HFFc6 (cell line): Measurements from ENCODE around the gene ZNF385A. TPM values are rescaled to one million over a fixed set of nuclear protein-coding genes. Genes with fewer than 3 reads are reported as not detected.

Experiments
- DNase-seq: peaks from one replicate; pipeline ENCODE4 v3.0.0-alpha.2; 2018
- H3K27ac Mint-ChIP-seq: 2 replicates; pipeline ENCODE4 v1.8.0; 2020; ENCODE audit warnings: mild to moderate bottlenecking, mixed read lengths
- H3K27me3 Mint-ChIP-seq: 2 replicates; pipeline ENCODE4 v1.8.0; 2021; ENCODE audit warnings: mild to moderate bottlenecking, moderate library complexity, mixed read lengths; ENCODE audit not compliant: insufficient read depth
- H3K36me3 Mint-ChIP-seq: 2 replicates; pipeline ENCODE4 v1.8.0; 2021; ENCODE audit warnings: low read depth, mixed read lengths
- H3K4me1 Mint-ChIP-seq: 2 replicates; pipeline ENCODE4 v1.8.0; 2020; ENCODE audit warnings: low read depth, mixed read lengths
- H3K4me3 Mint-ChIP-seq: 2 replicates; pipeline ENCODE4 v1.8.0; 2020; ENCODE audit warnings: mild to moderate bottlenecking, moderate library complexity, mixed read lengths
- H3K9me3 Mint-ChIP-seq: 2 replicates; pipeline ENCODE4 v1.8.0; 2020; ENCODE audit warnings: mild to moderate bottlenecking, mixed read lengths
- total RNA-seq, 6 experiments: library from RNA; stranded (reverse); fragmentation: NEBNext Ultra II Directional; extraction: Animal tissue kit (Norgen Biotek cat#: 25700); gene quantifications; 2 replicates in 1 of 6; 3 replicates in 5 of 6; pipeline ENCODE4 v1.2.3, GENCODE V29; 2021
- TF ChIP-seq, protein P1 (sequence below): fragments of 200-600 bp; sonication (generic); IDR thresholded peaks from 2 replicates; pipeline ENCODE4 v1.5.0; 2021; ENCODE audit warnings: antibody characterized with exemption, mild to moderate bottlenecking

Gene ZNF385A
- total RNA-seq, 6 experiments from 2014 or later: 4.0 to 7.4 (median 6.1) TPM

- Mint-ChIP-seq H3K36me3 (peaks cover 21% of the 10 kb centered on the region), H3K4me1 (peaks cover 43% of the 10 kb centered on the region), H3K4me3 (peak overlapping the region; percentile 75; the same call in 1 of the 2 replicates), H3K27me3 (no peaks in the 10 kb centered on the region), H3K9me3 (no peaks in the 10 kb centered on the region), H3K27ac (peak overlapping the region; percentile 96)
- TF ChIP-seq, protein P1, sequence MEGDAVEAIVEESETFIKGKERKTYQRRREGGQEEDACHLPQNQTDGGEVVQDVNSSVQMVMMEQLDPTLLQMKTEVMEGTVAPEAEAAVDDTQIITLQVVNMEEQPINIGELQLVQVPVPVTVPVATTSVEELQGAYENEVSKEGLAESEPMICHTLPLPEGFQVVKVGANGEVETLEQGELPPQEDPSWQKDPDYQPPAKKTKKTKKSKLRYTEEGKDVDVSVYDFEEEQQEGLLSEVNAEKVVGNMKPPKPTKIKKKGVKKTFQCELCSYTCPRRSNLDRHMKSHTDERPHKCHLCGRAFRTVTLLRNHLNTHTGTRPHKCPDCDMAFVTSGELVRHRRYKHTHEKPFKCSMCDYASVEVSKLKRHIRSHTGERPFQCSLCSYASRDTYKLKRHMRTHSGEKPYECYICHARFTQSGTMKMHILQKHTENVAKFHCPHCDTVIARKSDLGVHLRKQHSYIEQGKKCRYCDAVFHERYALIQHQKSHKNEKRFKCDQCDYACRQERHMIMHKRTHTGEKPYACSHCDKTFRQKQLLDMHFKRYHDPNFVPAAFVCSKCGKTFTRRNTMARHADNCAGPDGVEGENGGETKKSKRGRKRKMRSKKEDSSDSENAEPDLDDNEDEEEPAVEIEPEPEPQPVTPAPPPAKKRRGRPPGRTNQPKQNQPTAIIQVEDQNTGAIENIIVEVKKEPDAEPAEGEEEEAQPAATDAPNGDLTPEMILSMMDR: no peak
- peak; percentile 29 for DNase-seq
Observed at GRCh38 chr12:54352891-54353874, 31.4 kb downstream of the ZNF385A start.

DNA sequence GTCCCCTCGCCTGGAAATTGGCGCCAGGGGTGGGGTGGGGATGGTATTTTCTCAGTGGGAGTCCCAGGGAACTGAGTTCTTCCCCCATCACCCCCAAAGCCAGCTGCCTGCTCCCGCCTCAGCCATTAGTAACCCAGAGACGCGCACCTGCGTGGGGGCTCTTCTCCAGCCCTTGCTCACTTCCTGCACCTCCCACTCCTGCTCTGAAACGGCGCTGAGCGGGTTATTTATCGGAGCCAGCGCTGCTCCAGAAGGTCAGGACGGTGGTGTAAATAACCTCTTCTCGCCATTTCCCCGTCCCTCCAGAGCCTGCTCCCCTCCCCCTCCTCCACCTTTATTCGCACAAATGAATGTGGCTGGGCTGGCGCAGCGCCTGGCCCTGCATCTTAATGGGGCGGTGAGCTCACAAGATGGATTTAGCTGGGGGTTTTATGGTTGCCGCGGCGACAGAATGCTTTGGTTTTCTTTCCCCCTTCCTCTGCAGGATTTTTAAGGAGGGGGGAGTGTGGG is 32.5 kb downstream of the ZNF385A start:
- Mint-ChIP-seq H3K9me3 (no peaks in the 10 kb centered on the region), H3K27ac (peak overlapping the region; percentile 96), H3K4me3 (peak overlapping the region; percentile 75), H3K4me1 (peaks cover 43% of the 10 kb centered on the region), H3K36me3 (peaks cover 28% of the 10 kb centered on the region), H3K27me3 (no peaks in the 10 kb centered on the region)
- DNase-seq: peak; percentile 26
- TF ChIP-seq, protein P1: no peak

- no peak overlapping the region for H3K4me3 Mint-ChIP-seq
- peaks cover 32% of the 10 kb centered on the region for H3K36me3 Mint-ChIP-seq
- H3K9me3 Mint-ChIP-seq: no peaks in the 10 kb centered on the region
- peaks cover 43% of the 10 kb centered on the region for H3K4me1 Mint-ChIP-seq
- DNase-seq: no peak
- TF ChIP-seq, protein P1: no peak
- peak overlapping the region; percentile 96 for H3K27ac Mint-ChIP-seq
- H3K27me3 Mint-ChIP-seq: no peaks in the 10 kb centered on the region
Observed at GRCh38 chr12:54351341-54351740, 33.2 kb downstream of the ZNF385A start.

DNA sequence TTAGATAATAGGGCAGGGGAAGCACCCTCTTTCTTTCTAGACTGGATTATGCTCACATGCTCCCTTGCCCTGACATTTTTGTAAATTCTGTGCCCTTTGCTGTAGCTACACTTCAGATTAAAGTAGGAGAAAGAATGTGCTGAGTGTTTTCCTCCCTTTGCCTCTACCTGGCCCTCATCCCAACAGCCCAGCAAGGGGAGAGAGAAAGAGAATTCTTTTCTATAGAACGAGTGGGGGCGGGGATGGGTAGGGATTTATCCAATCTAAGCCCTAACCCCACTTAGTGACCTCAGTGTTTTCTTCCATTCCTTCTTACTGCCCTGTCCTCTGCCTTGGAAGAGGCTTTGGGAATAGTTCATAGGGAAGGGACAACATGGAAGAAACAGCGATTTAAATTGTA is 33.8 kb downstream of the ZNF385A start:
- Mint-ChIP-seq H3K36me3 (peaks cover 32% of the 10 kb centered on the region), H3K4me1 (peaks cover 43% of the 10 kb centered on the region), H3K9me3 (no peaks in the 10 kb centered on the region), H3K27ac (peak overlapping the region; percentile 96), H3K27me3 (no peaks in the 10 kb centered on the region), H3K4me3 (no peak overlapping the region)
- no peak for DNase-seq
- TF ChIP-seq, protein P1: no peak

- DNase-seq: no peak
- Mint-ChIP-seq H3K36me3 (peaks cover 38% of the 10 kb centered on the region), H3K4me3 (no peak overlapping the region), H3K27me3 (no peaks in the 10 kb centered on the region), H3K9me3 (no peaks in the 10 kb centered on the region), H3K27ac (peak overlapping the region; percentile 2; the same call in 1 of the 2 replicates), H3K4me1 (peaks cover 38% of the 10 kb centered on the region)
- TF ChIP-seq, protein P1: no peak
Observed at GRCh38 chr12:54349679-54350078, 34.9 kb downstream of the ZNF385A start.
